Spinal cord (tissue), 10 donors: Measurements from ENCODE around the gene P2RX1. TPM values are rescaled to one million over a fixed set of nuclear protein-coding genes. Genes with fewer than 3 reads are reported as not detected.

Experiments
- DNase-seq, 6 donors: peaks; one replicate each; pipeline versions ENCODE4 v3.0.0 to v3.0.0-alpha.2; 2013 to 2015; ENCODE audit warnings: low spot score in 6 of 6, low read depth in 4 of 6
- H3K27ac ChIP-seq: one replicate; pipeline ENCODE4 v1.5.1; 2013; ENCODE audit warnings: low read depth, low read length, control low read depth
- H3K27me3 ChIP-seq: one replicate; pipeline ENCODE4 v1.6.1; 2013; ENCODE audit warnings: low read length; ENCODE audit not compliant: control insufficient read depth, insufficient read depth
- H3K36me3 ChIP-seq: one replicate; pipeline ENCODE4 v1.6.1; 2013; ENCODE audit warnings: low read length; ENCODE audit not compliant: control insufficient read depth, insufficient read depth
- H3K4me1 ChIP-seq: one replicate; pipeline ENCODE4 v1.6.1; 2013; ENCODE audit warnings: low read length; ENCODE audit not compliant: control insufficient read depth, insufficient read depth
- H3K4me3 ChIP-seq: one replicate; pipeline ENCODE4 v1.5.1; 2013; ENCODE audit warnings: low read depth, low read length, control low read depth
- H3K9me3 ChIP-seq: one replicate; pipeline ENCODE4 v1.6.1; 2013; ENCODE audit warnings: low read length; ENCODE audit not compliant: control insufficient read depth, insufficient read depth
- WGBS: methylation state at CpG from one replicate; pipeline ENCODE4 v1.1.5; 2013; ENCODE audit warnings: missing lambda C conversion rate; ENCODE audit not compliant: insufficient coverage; 5-methylcytosine and 5-hydroxymethylcytosine counted together
- polyA plus RNA-seq, 2 donors: library from polyadenylated mRNA; unstranded; fragments of 120-200 nt; gene quantifications; one replicate each; pipeline ENCODE4 v1.2.1, GENCODE V29; 2013; ENCODE audit not compliant: insufficient read length in 2 of 2
- total RNA-seq, 2 donors: library from RNA; depleted of rRNA in 1 of 2; stranded (reverse); fragments of 120-200 nt in 1 of 2; fragments of >200 nt in 1 of 2; gene quantifications; one replicate each; pipeline versions ENCODE4 v1.2.3 to v1.2.4, GENCODE V29; 2013 to 2014
- donor health status: healthy.

Gene P2RX1
- total and polyA plus RNA-seq, 4 donors, result 0.17 to 1.9 (median 0.46) TPM

DNA sequence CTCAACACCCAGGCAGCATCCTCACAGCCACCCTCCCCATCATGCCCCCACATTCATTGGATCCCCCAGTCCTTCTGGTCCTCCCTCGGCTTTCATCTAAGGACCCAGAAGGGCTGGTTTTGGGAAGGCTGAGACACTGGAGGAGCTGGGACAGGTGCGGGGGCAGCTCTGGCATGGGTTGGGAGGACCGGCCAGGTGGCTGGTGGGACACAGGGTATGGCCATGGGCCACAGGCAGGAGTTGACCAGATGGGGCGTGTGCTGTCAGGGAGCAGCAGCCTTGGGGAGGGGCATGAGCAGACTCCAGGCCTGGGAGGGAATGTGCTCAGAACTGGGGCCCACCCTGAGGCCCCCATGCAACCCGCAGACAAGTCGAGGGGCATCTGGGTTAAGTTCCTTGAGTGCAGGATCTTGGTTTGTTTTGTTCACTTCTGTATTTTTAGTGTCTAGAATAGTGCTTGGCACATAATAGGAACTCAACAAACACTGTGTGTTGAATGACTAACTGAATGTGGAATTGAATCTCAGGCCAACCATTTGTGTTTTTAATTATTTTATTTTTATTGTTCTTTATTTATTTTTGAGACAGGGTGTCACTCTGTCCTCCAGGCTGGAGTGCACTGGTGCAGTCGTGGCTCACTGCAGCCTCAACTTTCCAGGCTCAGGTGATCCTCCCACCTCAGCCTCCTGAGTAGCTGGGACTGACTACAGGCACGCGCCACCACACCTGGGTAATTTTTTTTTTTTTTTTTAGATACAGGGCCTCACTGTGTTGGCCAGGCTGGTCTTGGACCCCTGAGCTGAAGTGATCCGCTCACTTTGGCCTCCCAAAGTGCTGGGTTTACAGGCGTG lies 5.6 kb downstream of the P2RX1 start:
- Histone ChIP-seq H3K27me3 (no peaks in the 10 kb centered on the region), H3K4me1 (peaks cover 10% of the 10 kb centered on the region), H3K4me3 (no peak overlapping the region), H3K27ac (no peak overlapping the region), H3K36me3 (no peaks in the 10 kb centered on the region), H3K9me3 (no peaks in the 10 kb centered on the region)
- no peak for DNase-seq
- 83% methylated on average over 9 of the region's 11 CpGs for WGBS

- Histone ChIP-seq H3K4me3 (no peak overlapping the region), H3K9me3 (no peaks in the 10 kb centered on the region), H3K36me3 (no peaks in the 10 kb centered on the region), H3K4me1 (peaks cover 12% of the 10 kb centered on the region), H3K27ac (no peak overlapping the region), H3K27me3 (no peaks in the 10 kb centered on the region)
- DNase-seq, result no peak
- 88% methylated on average over 7 of the region's 12 CpGs for WGBS
These were observed 7.0 kb downstream of the P2RX1 start for GRCh38 chr17:3909257-3909656.

GRCh38 chr17:3907483-3908216 lies 8.6 kb downstream of the P2RX1 start:
- WGBS, result 74% methylated on average over 11 of the region's 11 CpGs
- no peaks in the 10 kb centered on the region for H3K27me3 ChIP-seq
- no peaks in the 10 kb centered on the region for H3K9me3 ChIP-seq
- H3K4me1 ChIP-seq, result peaks cover 4% of the 10 kb centered on the region
- no peak overlapping the region for H3K27ac ChIP-seq
- H3K36me3 ChIP-seq, result no peaks in the 10 kb centered on the region
- no peak overlapping the region for H3K4me3 ChIP-seq
- no peak for DNase-seq

DNA sequence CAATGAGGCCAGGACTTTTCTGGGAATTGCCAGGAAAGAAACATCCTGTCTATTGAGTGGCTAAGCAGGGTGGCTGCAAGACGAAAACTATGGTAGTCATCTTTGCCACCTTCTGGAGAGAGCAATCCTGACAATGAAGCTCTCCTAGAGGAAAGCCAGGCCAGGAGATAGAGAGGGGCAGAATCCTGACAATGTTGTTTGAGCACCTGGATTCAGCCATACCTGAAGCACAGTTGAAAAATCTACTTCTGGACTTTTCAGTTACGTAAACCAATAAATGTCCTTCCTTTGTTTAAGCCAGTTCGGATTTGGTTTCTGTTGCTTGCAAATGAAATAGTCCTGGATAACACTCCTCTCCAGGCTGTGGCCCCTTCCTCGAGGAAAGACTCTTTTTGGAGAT lies 9.4 kb downstream of the P2RX1 start:
- 94% methylated on average over 2 of the region's 4 CpGs for WGBS
- Histone ChIP-seq H3K9me3 (no peaks in the 10 kb centered on the region), H3K4me3 (no peak overlapping the region), H3K36me3 (no peaks in the 10 kb centered on the region), H3K27me3 (no peaks in the 10 kb centered on the region), H3K4me1 (peaks cover 4% of the 10 kb centered on the region), H3K27ac (no peak overlapping the region)
- no peak for DNase-seq

DNA sequence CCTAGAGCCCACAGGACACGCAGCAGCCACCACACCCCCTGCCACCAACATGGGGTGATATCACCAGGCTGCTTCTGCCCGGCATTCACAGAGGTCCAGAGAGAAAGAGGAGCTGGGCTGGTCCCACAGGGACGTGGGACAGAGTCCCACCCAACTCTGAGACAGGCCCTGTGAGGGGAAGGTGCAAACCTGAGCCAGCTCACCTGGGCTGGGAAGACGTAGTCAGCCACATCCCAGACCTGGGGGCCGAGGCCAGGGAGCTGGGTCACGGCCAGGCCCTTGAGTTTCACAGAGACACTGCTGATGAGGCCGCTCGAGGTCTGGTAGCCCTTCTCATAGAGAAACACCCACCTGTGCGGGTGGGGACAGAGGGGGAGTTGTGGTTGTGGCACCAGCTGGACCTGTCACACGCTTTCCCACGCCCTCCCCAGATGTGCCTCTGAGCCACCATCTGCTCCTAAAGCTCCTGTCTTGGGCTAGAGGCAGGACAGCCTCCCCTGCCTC lies 11.2 kb downstream of the P2RX1 start:
- H3K27me3 ChIP-seq, result no peaks in the 10 kb centered on the region
- no peaks in the 10 kb centered on the region for H3K36me3 ChIP-seq
- 82% methylated on average over 11 of the region's 11 CpGs for WGBS
- no peak overlapping the region for H3K4me3 ChIP-seq
- H3K4me1 ChIP-seq, result peaks cover 4% of the 10 kb centered on the region
- no peak for DNase-seq
- no peak overlapping the region for H3K27ac ChIP-seq
- no peaks in the 10 kb centered on the region for H3K9me3 ChIP-seq

DNA sequence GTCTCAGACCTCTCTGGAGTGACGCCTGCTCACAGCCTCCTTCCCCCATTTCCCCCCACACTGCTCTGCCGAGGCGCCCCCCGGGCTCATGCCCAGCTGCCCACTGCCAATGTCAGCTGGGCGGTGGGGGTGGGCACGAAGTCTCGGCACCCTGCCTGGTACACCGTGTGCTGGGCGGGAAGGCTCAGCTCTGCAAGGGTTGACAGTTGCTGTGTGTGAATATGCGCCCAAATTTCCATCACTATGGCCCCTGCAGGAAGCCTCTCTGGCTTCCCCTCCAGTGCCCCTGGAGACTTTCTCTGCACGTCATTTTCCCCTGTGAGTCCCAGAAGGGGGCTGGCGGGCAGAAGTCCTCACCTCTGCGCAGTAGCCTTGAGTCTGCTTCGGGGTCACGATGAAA lies 11.8 kb downstream of the P2RX1 start:
- DNase-seq, result no peak
- no peaks in the 10 kb centered on the region for H3K27me3 ChIP-seq
- H3K9me3 ChIP-seq, result no peaks in the 10 kb centered on the region
- H3K36me3 ChIP-seq, result no peaks in the 10 kb centered on the region
- WGBS, result 63% methylated on average over 14 of the region's 15 CpGs
- H3K4me1 ChIP-seq, result peaks cover 4% of the 10 kb centered on the region
- H3K27ac ChIP-seq, result no peak overlapping the region
- no peak overlapping the region for H3K4me3 ChIP-seq

GRCh38 chr17:3903881-3904290 lies 12.4 kb downstream of the P2RX1 start:
- Histone ChIP-seq H3K27ac (no peak overlapping the region), H3K4me3 (no peak overlapping the region), H3K9me3 (no peaks in the 10 kb centered on the region), H3K4me1 (peaks cover 4% of the 10 kb centered on the region), H3K27me3 (no peaks in the 10 kb centered on the region), H3K36me3 (no peaks in the 10 kb centered on the region)
- WGBS, result 64% methylated on average over 20 of the region's 21 CpGs
- DNase-seq, result no peak

DNA sequence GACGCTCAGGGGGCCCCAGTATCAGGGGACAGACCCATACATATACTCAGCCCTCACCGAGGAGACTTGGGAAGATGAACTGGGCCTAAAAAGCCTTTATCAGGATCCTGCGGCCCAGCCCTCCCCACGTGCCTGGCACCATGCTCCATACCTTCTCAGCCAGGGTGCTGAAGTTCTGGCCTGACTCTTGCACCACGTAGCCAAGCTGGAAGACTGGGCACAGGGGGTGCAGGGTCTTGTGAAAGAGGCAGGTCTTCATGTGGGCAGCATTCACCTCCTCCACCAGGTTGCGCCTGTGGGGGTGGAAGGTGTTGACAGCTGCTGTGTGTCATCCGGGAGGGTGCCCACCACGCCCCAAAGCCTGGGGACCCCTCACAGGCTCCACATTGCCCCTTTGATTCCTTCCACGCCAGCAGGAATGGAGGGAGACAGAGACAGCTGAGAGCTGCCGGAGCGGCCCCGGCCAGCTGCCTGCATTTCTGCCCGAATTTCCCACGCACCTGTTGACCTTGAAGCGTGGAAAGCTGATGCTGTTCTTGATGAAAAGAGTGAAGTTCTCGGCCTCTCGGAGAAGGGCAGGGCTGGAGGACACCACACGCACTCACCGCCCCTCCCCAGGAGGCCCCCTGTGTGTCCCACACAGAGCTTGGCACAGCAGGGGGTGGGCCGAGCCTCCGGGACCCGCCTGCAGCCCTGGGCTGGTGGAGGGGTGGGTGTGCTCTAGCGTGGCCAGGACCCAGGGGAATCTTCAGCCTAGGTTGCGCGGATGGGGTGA lies 13.0 kb downstream of the P2RX1 start:
- Histone ChIP-seq H3K27me3 (no peaks in the 10 kb centered on the region), H3K27ac (no peak overlapping the region), H3K4me3 (no peak overlapping the region), H3K4me1 (peaks cover 4% of the 10 kb centered on the region), H3K36me3 (no peaks in the 10 kb centered on the region), H3K9me3 (no peaks in the 10 kb centered on the region)
- WGBS, result 79% methylated on average over 25 of the region's 25 CpGs
- no peak for DNase-seq

DNA sequence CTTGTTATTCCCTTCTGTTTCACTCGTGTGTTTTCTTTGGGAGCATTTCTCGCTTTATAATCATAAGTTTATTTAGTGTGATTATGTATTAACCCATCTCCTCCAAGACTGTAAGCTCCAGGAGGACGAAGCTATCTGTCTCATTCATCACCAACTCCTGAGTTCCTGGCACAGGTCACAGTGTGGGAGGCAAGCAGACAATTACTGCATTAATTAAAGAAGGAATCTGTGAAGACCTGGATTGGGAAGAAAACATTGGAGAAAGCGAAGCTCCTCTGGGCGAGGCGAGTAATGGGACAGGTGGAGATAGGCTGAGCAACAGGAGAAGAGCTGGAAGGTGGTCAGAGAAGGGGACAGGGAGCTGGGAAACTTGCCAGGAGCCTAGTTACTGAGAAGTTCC lies 15.6 kb downstream of the P2RX1 start:
- Histone ChIP-seq H3K4me3 (no peak overlapping the region), H3K27me3 (no peaks in the 10 kb centered on the region), H3K4me1 (peaks cover 17% of the 10 kb centered on the region), H3K27ac (no peak overlapping the region), H3K36me3 (no peaks in the 10 kb centered on the region), H3K9me3 (no peaks in the 10 kb centered on the region)
- DNase-seq, result no peak
- WGBS, result 86% methylated on average over 3 of the region's 6 CpGs
